HG02642 (cell line): ENCODE data around the gene THEMIS2.

Experiments used
- ATAC-seq: cut with Tn5 transposase; IDR thresholded peaks from one replicate; pipeline ENCODE4 v1.9.1; 2021; ENCODE audit warnings: mild to moderate bottlenecking; ENCODE audit not compliant: unreplicated experiment, poor library complexity

Gene THEMIS2

DNA sequence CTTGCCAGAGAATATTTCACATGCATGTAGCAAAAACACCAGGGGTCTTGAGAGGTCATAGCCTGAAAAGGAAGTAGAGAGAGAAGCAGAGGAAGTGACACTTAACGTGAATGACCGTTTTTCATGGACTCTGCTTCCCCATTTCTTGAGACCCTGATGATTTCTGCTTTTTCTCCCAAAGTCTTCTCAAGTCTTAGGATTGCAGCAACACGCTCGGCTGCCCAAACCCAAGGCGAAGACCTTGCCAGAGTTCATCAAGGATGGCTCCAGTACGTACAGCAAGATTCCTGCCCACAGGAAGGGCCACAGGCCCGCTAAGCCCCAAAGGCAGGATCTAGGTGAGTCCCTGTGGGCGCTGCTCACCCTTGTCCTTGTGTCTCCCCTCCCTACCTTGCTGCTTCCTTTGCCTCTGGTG is 12.8 kb downstream of the THEMIS2 start:
- ATAC-seq = no peak

DNA sequence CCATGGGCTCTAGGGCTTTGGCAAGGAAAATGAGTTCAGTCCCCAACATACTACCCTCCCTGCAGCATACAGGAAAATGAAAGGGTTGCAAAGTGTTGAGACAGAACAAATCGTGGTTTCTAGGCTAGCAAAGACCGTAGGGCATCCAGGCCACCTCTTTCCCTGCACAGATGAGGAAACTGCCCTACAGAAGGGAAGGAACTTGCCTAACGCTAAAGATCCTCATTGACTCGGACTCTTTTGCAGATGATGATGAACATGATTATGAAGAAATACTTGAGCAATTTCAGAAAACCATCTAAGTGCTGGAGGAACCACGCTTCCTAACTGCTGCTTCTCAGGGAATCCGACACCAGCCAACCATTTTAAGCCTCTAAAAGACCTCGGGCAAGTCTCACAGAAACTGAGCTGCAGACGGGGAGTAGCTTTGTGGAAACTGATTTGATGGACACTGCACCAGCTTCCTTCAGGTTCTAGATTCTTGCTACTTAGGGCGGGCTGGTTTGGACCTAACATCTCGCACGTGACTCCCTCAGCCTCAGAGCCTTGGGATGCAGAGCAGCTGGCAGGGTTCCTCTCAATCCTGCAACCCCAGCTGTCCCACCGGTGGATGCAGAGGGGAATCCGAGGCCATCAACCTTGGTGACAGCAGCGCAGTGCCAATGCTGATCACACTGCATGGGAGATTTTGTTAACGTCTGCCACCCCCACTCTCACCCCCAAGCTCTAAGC is 13.4 kb downstream of the THEMIS2 start:
- ATAC-seq = no peak

DNA sequence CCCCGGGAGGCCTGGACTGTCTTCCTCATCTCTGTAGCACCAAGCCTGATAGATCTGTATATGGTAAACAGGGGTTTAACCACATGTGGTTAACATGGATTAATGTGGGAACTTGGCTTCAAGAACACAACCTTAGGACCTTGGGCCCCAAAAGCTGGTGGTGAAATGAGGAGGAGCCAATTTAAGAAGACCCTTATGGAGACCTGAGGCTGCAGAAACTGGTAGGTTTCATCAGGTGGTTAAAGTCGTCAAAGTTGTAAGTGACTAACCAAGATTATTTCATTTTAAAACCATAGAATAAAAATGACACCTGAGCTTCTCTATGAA is 14.0 kb downstream of the THEMIS2 start:
- ATAC-seq = no peak

DNA sequence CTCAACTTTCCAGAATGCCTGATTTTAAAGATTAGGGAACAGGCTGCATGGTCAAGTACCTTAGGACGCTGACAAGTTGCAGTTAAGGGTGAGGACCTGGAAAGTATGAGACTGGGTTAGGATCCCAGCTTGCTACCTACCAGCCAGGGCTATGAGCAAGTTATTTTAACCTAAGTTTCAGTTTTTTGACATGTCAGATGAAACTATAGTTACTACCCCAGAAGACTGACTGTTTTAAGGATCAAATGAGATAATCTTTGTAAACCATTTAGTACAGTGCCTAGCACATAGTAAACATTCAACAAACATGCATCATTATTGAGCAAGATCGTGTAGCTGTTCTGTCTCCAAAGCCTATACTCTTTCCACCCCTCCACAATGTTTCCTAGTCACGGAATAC is 14.4 kb downstream of the THEMIS2 start:
- no peak for ATAC-seq

DNA sequence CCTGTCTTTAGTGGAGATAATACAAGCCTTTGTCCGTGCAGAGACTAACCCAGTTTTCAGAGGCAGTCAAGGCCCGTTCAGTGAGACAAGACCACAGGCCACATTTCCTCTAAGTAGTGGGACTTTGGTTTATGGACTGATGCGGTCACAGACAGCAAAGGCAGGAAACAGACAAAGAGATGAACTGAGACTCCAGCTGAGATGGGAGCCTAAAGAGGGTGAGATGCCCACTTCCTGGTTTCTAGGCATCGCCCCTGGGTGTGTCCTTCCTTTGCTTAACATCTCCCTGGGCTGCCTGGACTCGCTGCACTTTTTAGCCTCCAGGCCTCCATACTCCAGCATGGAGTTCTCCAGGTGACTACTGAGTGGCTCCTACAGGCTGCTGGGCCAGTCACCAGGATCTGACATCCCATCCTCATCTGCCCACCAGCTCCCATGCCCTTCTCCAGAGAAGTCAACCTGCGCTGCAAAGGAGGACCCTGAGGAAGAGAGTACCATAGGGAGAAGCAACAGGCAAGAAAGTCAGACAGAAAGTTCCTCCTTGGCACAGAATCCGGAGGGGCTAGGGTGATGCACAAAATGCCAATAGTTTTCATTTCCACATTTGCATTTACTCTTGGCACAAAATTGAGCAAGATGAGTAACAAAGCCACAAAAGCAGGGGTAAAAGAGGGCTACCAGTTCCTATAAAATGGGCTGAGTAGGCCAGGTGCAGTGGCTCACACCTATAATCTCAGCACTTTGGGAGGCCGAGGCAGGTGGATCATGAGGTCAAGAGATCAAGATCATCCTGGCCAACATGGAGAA is 15.1 kb downstream of the THEMIS2 start:
- no peak for ATAC-seq

DNA sequence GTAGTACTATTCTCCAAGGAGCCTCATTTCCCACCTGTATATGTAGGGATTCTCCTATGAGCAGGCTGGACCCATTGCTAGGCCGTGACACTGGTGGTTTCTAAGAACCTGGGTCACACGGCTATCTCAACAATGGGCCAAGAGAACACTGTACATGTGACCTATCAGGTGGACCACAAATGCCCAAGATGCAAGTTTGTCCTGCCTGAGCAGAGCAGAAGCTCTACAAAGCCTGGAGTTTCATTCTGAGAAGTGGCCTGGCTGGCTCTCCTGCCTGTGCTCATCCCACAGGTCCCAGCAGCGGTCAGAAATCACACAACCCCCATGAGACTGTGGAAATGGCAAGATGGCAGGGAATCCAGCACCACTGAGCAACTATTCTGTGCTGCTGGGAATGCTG is 17.2 kb downstream of the THEMIS2 start:
- ATAC-seq = no peak

DNA sequence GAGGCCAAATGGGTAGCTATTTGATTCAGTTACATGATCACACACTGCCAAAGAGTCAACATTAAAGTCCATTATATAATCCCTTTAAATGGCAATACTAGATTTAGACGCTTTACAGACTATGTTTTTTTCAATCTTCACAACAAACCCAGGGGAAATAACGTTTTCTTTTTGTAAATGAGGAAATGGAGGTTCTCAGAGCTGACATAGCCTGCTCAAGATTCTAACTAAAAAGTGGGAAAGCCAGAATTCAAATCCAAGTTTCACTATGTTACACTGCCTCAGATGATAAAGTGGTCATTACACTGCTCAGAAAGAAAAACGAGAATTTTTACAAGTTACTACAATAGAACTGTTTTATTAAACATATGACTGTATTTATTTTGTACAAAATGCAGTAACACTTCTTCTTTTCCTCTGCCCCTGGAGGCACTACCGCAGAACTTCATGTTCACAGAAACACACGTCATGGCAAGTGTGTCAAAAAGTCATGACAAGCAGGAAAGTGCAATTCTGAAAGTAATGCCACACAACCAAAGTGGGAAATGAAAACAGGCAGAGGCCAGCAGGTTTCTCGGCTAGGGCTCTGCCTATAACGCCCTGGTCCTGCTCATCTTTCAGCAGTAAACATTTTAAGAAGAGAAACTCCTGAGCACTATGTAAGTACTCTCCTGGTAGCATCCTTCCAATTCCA is 19.0 kb downstream of the THEMIS2 start:
- ATAC-seq = peak; percentile 34

DNA sequence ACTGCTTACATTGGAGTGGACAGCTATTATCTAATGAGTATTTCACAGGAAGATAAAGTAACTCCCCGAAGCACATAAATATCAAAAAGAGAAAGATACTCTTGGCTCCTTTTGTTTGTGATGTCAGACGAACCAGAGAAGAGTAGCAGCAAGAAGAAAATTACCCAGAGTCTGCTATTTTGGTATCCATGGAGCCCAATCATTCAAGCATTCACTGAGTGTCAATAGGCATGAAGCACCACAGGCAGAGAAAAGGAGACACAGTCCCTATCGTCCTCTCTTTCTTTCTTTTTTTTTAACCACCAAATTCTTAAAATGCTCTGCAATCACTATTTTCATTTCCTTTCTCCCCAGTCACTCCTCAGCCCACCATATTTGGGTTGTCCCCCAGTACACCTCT is 22.2 kb downstream of the THEMIS2 start:
- ATAC-seq = no peak

DNA sequence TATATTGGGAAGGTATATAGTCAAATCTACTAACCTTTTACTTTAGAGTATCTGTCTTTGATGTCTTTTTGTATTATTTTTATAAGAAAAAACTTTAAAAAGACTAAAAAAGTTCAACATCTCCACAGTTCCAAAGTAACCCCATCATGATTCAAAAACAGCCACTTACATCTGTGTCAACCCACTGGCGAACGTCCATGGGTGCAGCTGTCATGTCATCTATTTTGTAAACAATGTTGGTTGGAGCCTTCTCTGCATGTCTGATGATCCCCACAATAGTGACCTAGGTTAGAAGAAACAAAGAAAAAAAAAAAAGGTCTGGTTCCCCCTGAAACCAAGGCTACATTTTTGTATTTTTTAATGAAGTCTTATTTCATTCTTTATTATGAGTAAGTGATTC is 34.4 kb downstream of the THEMIS2 start:
- no peak for ATAC-seq

DNA sequence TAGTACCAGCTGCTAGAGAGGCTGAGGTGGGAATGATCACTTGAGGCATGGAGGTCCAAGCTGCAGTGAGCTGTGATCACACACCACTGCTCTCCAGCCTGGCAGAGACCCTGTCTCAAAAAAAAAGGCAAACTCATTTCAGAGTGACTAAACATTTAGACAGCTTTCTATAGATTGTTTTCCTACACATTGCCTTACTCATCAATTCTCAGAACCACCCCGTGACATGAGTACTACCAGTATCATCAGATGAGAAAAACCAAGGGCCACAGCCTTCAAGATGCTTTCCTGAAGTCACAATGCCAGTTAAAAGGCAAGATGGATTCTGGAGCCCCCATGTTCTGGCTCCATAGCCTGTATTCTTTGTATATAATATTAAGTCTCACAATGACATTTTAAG is 40.1 kb downstream of the THEMIS2 start:
- ATAC-seq = no peak

DNA sequence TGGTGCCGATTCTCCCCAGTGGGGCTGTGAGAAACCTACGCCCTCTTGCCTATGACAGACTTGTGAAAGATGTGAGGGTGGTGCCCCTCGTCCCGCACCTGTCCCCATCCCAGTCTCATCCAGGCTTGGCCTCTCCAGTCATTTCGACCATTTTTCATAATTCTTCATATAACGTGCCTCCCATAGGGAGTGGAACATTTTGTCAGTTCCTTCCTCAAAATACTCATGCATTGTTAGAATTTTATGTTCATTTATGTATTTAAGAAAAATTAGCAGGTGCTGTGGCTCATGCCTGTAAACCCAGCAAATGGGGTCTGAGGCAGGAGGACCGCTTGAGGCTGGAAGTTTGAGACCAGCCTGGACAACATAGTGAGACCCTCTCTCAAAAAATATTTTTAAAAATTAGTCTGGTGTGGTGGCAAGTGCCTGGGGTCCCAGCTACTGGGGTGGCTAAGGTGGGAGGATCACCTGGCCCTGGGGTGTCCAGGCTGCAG is 42.8 kb downstream of the THEMIS2 start:
- no peak for ATAC-seq

DNA sequence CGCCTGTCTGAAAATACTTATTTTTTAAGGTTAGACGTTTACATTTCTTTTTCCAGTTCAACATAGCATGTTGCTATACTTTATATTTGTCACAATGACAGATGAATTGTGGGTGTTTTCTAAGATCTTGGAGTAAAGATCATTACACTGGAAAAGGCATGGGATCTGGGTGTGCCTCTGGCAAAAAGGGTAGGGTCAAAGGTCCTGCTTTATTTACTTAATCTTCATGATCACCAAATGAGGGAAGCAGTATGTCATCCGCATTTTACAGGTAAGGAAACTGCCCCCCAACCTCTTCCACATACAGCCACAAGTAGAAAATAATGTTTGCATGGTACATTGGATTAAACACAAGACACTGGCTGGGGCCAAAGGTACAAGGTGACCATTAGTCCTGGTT is 49.9 kb downstream of the THEMIS2 start:
- ATAC-seq = no peak

DNA sequence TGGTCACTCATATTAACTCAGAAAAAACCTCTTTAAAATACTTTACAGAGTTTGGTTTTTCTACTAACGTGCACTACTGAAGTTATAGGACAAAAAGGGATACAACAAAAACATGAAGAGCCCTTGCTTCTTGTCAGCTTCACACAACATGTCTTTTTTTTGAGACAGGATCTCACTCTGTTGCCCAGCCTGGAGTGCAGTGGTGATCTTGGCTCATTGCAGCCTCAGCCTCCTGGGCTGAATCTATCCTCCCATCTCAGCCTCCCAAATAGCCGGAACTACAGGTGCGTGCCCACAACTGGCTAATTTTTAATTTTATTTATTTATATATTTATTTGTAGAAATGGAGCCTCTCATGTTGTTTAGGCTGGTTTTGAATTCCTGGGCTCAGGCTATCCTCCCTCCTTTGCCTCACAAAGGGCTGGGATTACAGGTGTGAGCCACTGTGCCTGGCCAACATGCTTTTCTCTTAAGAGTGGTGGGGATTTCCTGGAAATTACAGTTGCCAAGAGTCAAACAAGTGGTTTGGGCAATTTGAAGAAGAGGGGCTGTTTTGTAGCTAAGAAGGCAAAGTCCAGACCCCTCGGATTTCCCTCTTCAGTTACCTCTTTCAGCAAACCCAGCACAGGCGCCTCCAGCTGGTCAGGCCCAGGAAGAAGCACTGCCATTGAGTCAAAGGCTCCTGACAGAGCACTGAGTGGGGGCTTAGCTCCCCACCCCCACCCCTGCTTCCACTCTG is 56.0 kb downstream of the THEMIS2 start:
- ATAC-seq = no peak

DNA sequence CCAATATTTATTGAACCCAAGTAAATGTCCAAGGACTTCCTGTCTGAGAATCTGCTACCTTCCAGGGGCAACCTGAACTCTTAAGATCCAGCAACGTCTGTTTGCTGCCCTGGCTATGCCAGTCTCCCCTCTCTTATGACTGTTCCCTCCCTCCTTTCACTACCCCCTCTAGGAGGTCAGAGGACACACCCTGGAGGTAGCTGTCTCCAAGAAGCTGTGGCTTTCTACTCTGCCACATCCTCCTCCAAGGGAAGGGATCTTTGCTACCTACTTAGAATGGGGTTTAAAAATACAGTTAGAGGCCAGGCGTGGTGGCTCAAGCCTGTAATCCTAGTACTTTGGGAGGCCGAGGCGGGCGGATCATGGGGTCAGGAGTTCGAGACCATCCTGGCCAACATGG is 58.8 kb downstream of the THEMIS2 start:
- ATAC-seq = no peak

DNA sequence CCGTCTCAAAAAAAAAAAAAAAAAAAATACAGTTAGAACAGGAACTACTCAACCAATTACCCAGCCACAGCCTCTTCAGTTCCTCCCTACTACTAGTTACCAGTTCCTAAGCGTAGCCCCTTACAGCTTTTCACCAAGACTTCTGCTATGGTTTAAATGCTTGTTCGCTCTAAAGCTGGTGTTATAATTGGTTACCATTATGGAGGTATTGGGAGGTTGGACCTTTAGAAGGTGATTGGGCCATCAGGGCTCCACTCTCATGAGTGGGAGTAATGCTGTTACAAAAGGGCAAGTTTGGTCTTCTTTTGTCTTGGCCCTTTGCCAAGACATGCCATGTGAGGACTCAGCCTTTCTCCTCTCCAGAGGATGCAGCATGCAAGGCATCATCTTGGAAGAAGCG is 59.4 kb downstream of the THEMIS2 start:
- ATAC-seq = no peak

DNA sequence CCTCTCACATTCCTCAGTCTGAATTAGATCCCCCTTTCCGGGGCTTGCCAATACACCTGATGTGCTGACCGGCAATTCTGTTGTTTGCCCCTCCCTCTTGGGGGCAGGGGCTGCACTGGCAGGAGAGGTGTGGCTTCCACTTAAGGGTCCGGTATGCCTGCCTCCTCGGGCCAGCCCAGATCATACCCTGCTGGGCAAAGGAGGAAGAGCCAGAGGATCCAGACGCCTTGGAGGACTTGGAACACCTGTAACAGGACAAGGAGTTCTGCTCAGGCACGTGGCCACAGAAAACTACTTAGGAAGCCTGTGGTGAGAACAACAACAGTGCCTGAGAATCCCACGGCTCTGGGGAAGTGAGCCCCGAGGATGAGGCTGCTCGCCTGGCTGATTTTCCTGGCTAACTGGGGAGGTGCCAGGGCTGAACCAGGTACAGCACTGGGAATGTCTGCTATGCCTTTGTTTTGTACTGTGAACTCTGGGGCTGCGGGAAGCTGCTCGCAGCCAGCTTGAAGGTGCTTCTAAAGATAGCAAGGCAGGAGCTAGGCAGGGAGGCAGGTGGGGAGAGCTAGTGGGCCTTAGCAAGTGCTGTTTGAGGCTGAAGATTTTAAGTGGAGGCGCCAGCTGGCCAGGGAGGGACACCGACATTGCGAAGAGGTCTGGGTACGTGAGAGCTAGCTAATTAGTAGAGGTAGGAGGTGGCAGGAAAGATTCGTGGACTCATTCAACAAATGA is 62.6 kb downstream of the THEMIS2 start, which contains the start of gene SMPDL3B:
SMPDL3B (plus strand) TSS at position 183 of the 732 bp plus-strand sequence; CDS start at position 367, 184 bp downstream.
- no peak for ATAC-seq

DNA sequence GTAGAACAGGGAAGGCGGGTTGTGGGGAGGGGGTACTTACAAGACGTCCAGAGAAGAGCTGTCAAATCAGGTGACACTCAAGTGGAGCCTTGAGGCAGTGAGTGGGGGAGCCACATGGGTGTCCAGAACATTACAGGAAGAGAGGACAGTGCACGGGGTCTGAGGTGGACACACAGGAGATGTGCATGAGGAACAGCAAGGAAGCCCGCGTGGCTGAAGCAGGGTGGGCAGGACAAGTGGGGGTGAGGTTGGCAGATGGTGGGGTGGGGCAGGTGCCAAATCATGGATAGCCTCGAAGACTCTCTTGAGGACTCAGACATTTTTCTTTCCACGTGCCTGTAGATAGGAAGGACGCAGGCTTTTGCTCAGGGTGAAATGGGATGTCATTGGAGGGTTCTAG is 63.4 kb downstream of the THEMIS2 start:
- ATAC-seq = no peak
